H9 (cell line): ENCODE measurements around the gene USP3. TPM values are rescaled to one million over a fixed set of nuclear protein-coding genes. Genes with fewer than 3 reads are reported as not detected.

ENCODE experiments used
- DNase-seq: peaks from one replicate; pipeline ENCODE4 v3.0.0-alpha.2; 2017
- H2AFZ ChIP-seq: one replicate; pipeline ENCODE4 v1.6.1; 2013; ENCODE audit warnings: mild to moderate bottlenecking, low read length, control low read depth, moderate library complexity
- H2AK5ac ChIP-seq: 2 replicates; pipeline ENCODE4 v1.6.1; 2013; ENCODE audit warnings: low read length, control low read depth, mixed read lengths; ENCODE audit not compliant: insufficient read length
- H2BK120ac ChIP-seq: one replicate; pipeline ENCODE4 v1.6.1; 2013; ENCODE audit warnings: low read depth, mild to moderate bottlenecking, low read length, control low read depth, inconsistent platforms; ENCODE audit not compliant: poor library complexity, severe bottlenecking
- H2BK12ac ChIP-seq: 2 replicates; pipeline ENCODE4 v1.6.1; 2013; ENCODE audit warnings: low read length, control low read depth, mixed read lengths, low read depth; ENCODE audit not compliant: insufficient read length
- H2BK15ac ChIP-seq: 2 replicates; pipeline ENCODE4 v1.6.1; 2013; ENCODE audit warnings: low read depth, low read length, control low read depth
- H2BK20ac ChIP-seq: one replicate; pipeline ENCODE4 v1.6.1; 2013; ENCODE audit warnings: low read depth, mild to moderate bottlenecking, low read length, control low read depth, inconsistent platforms; ENCODE audit not compliant: poor library complexity, severe bottlenecking
- H2BK5ac ChIP-seq: 2 replicates; pipeline ENCODE4 v1.6.1; 2013; ENCODE audit warnings: low read length, control low read depth, mixed read lengths; ENCODE audit not compliant: insufficient read length
- H3K14ac ChIP-seq: 2 replicates; pipeline ENCODE4 v1.6.1; 2013; ENCODE audit warnings: low read length, control low read depth; ENCODE audit not compliant: insufficient read depth
- H3K18ac ChIP-seq: 2 replicates; pipeline ENCODE4 v1.6.1; 2013; ENCODE audit warnings: low read depth, mild to moderate bottlenecking, mixed read lengths, low read length, control low read depth; ENCODE audit not compliant: insufficient read length
- H3K23ac ChIP-seq: 2 replicates; pipeline ENCODE4 v1.6.1; 2013; ENCODE audit warnings: low read length, control low read depth, mixed read lengths, low read depth; ENCODE audit not compliant: insufficient read length
- H3K23me2 ChIP-seq: 2 replicates; pipeline ENCODE4 v1.6.1; 2013; ENCODE audit warnings: low read depth, mild to moderate bottlenecking, mixed read lengths, low read length, control low read depth; ENCODE audit not compliant: insufficient read length, poor library complexity, severe bottlenecking
- H3K27ac ChIP-seq: 2 replicates; pipeline ENCODE4 v1.5.1; 2013; ENCODE audit warnings: low read length, control low read depth, mixed read lengths, low read depth; ENCODE audit not compliant: insufficient read length
- H3K27me3 ChIP-seq: 2 replicates; pipeline ENCODE4 v1.6.1; 2013; ENCODE audit warnings: low read length, control low read depth, inconsistent platforms; ENCODE audit not compliant: insufficient read depth
- H3K4ac ChIP-seq: 2 replicates; pipeline ENCODE4 v1.6.1; 2013; ENCODE audit warnings: low read depth, mild to moderate bottlenecking, control low read depth, inconsistent platforms, low read length, moderate library complexity
- H3K4me1 ChIP-seq: 2 replicates; pipeline ENCODE4 v1.6.1; 2013; ENCODE audit warnings: low read length, control low read depth, inconsistent platforms; ENCODE audit not compliant: insufficient read depth
- H3K4me2 ChIP-seq: 2 replicates; pipeline ENCODE4 v1.6.1; 2013; ENCODE audit warnings: low read length, control low read depth, mixed read lengths; ENCODE audit not compliant: insufficient read length, insufficient read depth
- H3K56ac ChIP-seq: 2 replicates; pipeline ENCODE4 v1.6.1; 2013; ENCODE audit warnings: low read depth, mild to moderate bottlenecking, mixed read lengths, low read length, control low read depth; ENCODE audit not compliant: insufficient read length
- H3K79me1 ChIP-seq: 2 replicates; pipeline ENCODE4 v1.6.1; 2013; ENCODE audit warnings: low read depth, mild to moderate bottlenecking, moderate library complexity, low read length, control low read depth, inconsistent platforms; ENCODE audit not compliant: insufficient read depth, poor library complexity, severe bottlenecking
- H3K79me2 ChIP-seq: 2 replicates; pipeline ENCODE4 v1.6.1; 2013; ENCODE audit warnings: low read length, control low read depth, inconsistent platforms; ENCODE audit not compliant: insufficient read depth
- H3K9ac ChIP-seq: 2 replicates; pipeline ENCODE4 v1.6.1; 2013; ENCODE audit warnings: low read length, control low read depth, mixed read lengths; ENCODE audit not compliant: insufficient read length; ENCODE audit errors: extremely low read depth
- H3K9me3 ChIP-seq: one replicate; pipeline ENCODE4 v1.6.1; 2013; ENCODE audit warnings: low read depth, low read length, inconsistent platforms; ENCODE audit not compliant: control insufficient read depth
- H3T11ph ChIP-seq: one replicate; pipeline ENCODE4 v1.6.1; 2013; ENCODE audit warnings: mild to moderate bottlenecking, low read length, control low read depth, inconsistent platforms
- H4K20me1 ChIP-seq: one replicate; pipeline ENCODE4 v1.6.1; 2013; ENCODE audit not compliant: control insufficient read depth, insufficient read length, insufficient read depth
- H4K5ac ChIP-seq: 2 replicates; pipeline ENCODE4 v1.6.1; 2013; ENCODE audit warnings: low read depth, mild to moderate bottlenecking, mixed read lengths, low read length, control low read depth; ENCODE audit not compliant: insufficient read length
- H4K8ac ChIP-seq: replicated peaks from 2 replicates; pipeline ENCODE4 v1.6.1; 2013; ENCODE audit warnings: low read length, control low read depth, mixed read lengths, low read depth; ENCODE audit not compliant: insufficient read length
- H4K91ac ChIP-seq: 2 replicates; pipeline ENCODE4 v1.6.1; 2013; ENCODE audit warnings: low read depth, mild to moderate bottlenecking, moderate library complexity, mixed read lengths, low read length, control low read depth; ENCODE audit not compliant: insufficient read length
- H3K27ac Mint-ChIP-seq, 3 experiments: 2 replicates in 2 of 3; 3 replicates in 1 of 3; pipeline ENCODE4 v1.8.0; 2020 to 2021; ENCODE audit warnings: mixed read lengths in 3 of 3, mild to moderate bottlenecking in 1 of 3, moderate library complexity in 1 of 3
- H3K27me3 Mint-ChIP-seq: 2 replicates; pipeline ENCODE4 v1.8.0; 2021; ENCODE audit warnings: low read depth, mild to moderate bottlenecking, moderate library complexity, mixed read lengths
- H3K36me3 Mint-ChIP-seq, 3 experiments: 2 replicates in 2 of 3; 3 replicates in 1 of 3; pipeline ENCODE4 v1.8.0; 2020 to 2021; ENCODE audit warnings: low read depth in 3 of 3, mixed read lengths in 3 of 3; ENCODE audit not compliant: insufficient read depth in 1 of 3
- H3K4me1 Mint-ChIP-seq, 2 experiments: 2 replicates each; pipeline ENCODE4 v1.8.0; 2020; ENCODE audit warnings: mixed read lengths in 2 of 2
- H3K4me3 Mint-ChIP-seq, 2 experiments: 2 replicates in 1 of 2; 3 replicates in 1 of 2; pipeline ENCODE4 v1.8.0; 2020 to 2021; ENCODE audit warnings: mild to moderate bottlenecking in 2 of 2, mixed read lengths in 2 of 2, moderate library complexity in 1 of 2
- H3K9me3 Mint-ChIP-seq, 2 experiments: 2 replicates in 1 of 2; 3 replicates in 1 of 2; pipeline ENCODE4 v1.8.0; 2020; ENCODE audit warnings: mild to moderate bottlenecking in 2 of 2, mixed read lengths in 2 of 2, moderate library complexity in 1 of 2
- WGBS: extraction: QIAGEN DNeasy Blood & Tissue Kit; methylation state at CpG from one replicate; pipeline ENCODE4 v1.1.7; 2013; ENCODE audit warnings: missing lambda C conversion rate, low lambda C conversion rate, mixed read lengths; ENCODE audit not compliant: insufficient read length; ENCODE audit errors: extremely low coverage; 5-methylcytosine and 5-hydroxymethylcytosine counted together
- total RNA-seq: library from RNA; stranded (reverse); gene quantifications from 2 replicates; pipeline ENCODE4 v1.2.1, GENCODE V29; 2021
- TF ChIP-seq, protein P1 (sequence below): fragments of 200-600 bp; sonication (generic); conservative IDR thresholded peaks from 3 replicates; pipeline ENCODE4 v1.8.0; 2021; ENCODE audit warnings: antibody characterized with exemption, mild to moderate bottlenecking

The USP3 gene
- total RNA-seq, 1 experiment from 2014 or later: 14.2 TPM

GRCh38 chr15:63576441-63576840, 72.0 kb downstream of the USP3 start:
- H3K9ac ChIP-seq: no peak overlapping the region
- H3T11ph ChIP-seq: no peak overlapping the region
- no peak overlapping the region for H2AFZ ChIP-seq
- no peaks in the 10 kb centered on the region for H3K79me1 ChIP-seq
- no peak overlapping the region for H2BK120ac ChIP-seq
- no peak overlapping the region for H2BK20ac ChIP-seq
- H3K4me1 ChIP-seq: no peaks in the 10 kb centered on the region
- WGBS: no CpG with 5 or more reads among the region's 6 CpGs
- H3K4me2 ChIP-seq: no peak overlapping the region
- no peak for DNase-seq
- H3K18ac ChIP-seq: no peak overlapping the region
- Mint-ChIP-seq H3K4me3 (no peak overlapping the region), H3K27me3 (no peaks in the 10 kb centered on the region), H3K9me3 (no peaks in the 10 kb centered on the region), H3K27ac (no peak overlapping the region; a peak in 2 of 7 replicates), H3K36me3 (no peaks in the 10 kb centered on the region; a peak in 3 of 7 replicates), H3K4me1 (no peaks in the 10 kb centered on the region)
- no peaks in the 10 kb centered on the region for H3K79me2 ChIP-seq
- no peak overlapping the region for H2AK5ac ChIP-seq
- H4K8ac ChIP-seq: no peak overlapping the region
- H3K23me2 ChIP-seq: no peaks in the 10 kb centered on the region
- no peaks in the 10 kb centered on the region for H3K9me3 ChIP-seq
- H4K5ac ChIP-seq: no peak overlapping the region
- no peak overlapping the region for H3K23ac ChIP-seq
- no peak overlapping the region for H2BK12ac ChIP-seq
- no peak overlapping the region for H3K4ac ChIP-seq
- H3K27me3 ChIP-seq: no peaks in the 10 kb centered on the region
- H4K20me1 ChIP-seq: no peaks in the 10 kb centered on the region
- no peak overlapping the region for H2BK5ac ChIP-seq
- H2BK15ac ChIP-seq: no peak overlapping the region
- no peak overlapping the region for H3K14ac ChIP-seq
- no peak overlapping the region for H3K27ac ChIP-seq
- H4K91ac ChIP-seq: no peak overlapping the region
- no peak overlapping the region for H3K56ac ChIP-seq
- TF ChIP-seq, protein P1, sequence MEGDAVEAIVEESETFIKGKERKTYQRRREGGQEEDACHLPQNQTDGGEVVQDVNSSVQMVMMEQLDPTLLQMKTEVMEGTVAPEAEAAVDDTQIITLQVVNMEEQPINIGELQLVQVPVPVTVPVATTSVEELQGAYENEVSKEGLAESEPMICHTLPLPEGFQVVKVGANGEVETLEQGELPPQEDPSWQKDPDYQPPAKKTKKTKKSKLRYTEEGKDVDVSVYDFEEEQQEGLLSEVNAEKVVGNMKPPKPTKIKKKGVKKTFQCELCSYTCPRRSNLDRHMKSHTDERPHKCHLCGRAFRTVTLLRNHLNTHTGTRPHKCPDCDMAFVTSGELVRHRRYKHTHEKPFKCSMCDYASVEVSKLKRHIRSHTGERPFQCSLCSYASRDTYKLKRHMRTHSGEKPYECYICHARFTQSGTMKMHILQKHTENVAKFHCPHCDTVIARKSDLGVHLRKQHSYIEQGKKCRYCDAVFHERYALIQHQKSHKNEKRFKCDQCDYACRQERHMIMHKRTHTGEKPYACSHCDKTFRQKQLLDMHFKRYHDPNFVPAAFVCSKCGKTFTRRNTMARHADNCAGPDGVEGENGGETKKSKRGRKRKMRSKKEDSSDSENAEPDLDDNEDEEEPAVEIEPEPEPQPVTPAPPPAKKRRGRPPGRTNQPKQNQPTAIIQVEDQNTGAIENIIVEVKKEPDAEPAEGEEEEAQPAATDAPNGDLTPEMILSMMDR: no peak
